Activated CD8-positive, alpha-beta memory T cell treated with anti-CD3 and anti-CD28 coated beads, Interleukin-2, amount 10 ng/mL, durations not matched to agents 7 days and 5 days (primary cell): ENCODE data around the gene TSPAN18. TPM values are rescaled to one million over a fixed set of nuclear protein-coding genes. Genes with fewer than 3 reads are reported as not detected.

ENCODE experiments used
- ATAC-seq: fragments of 150-1000 bp; cut with Tn5 transposase; one replicate; pipeline ENCODE4 v1.10.0; 2021; ENCODE audit warnings: moderate library complexity
- CTCF ChIA-PET: fragments of 350-600 bp; sonication (Branson Sonifier 250); formaldehyde crosslinking; loops from one replicate; lab custom pipeline; 2021; ENCODE audit warnings: antibody characterized with exemption; lab: Charles Lee
- DNase-seq: peaks from one replicate; pipeline ENCODE4 v3.0.0-alpha.2; 2020
- H3K27ac Mint-ChIP-seq: one replicate; pipeline ENCODE4 v1.8.0; 2021; ENCODE audit warnings: mild to moderate bottlenecking, mixed read lengths
- H3K27me3 Mint-ChIP-seq: one replicate; pipeline ENCODE4 v1.8.0; 2021; ENCODE audit warnings: mixed read lengths
- H3K36me3 Mint-ChIP-seq: one replicate; pipeline ENCODE4 v1.8.0; 2021; ENCODE audit warnings: mild to moderate bottlenecking, mixed read lengths
- H3K4me1 Mint-ChIP-seq: one replicate; pipeline ENCODE4 v1.8.0; 2021; ENCODE audit warnings: mixed read lengths
- H3K4me3 Mint-ChIP-seq: one replicate; pipeline ENCODE4 v1.8.0; 2021; ENCODE audit warnings: mild to moderate bottlenecking, moderate library complexity, mixed read lengths
- H3K9me3 Mint-ChIP-seq: one replicate; pipeline ENCODE4 v1.8.0; 2022; ENCODE audit warnings: low read depth, mixed read lengths
- total RNA-seq, 2 experiments: library from RNA; stranded (reverse); gene quantifications; one replicate each; pipeline ENCODE4 v1.2.3, GENCODE V29; 2021

TSPAN18 gene
- total RNA-seq, 2 experiments from 2014 or later, result 3.8 to 6.1 TPM

DNA sequence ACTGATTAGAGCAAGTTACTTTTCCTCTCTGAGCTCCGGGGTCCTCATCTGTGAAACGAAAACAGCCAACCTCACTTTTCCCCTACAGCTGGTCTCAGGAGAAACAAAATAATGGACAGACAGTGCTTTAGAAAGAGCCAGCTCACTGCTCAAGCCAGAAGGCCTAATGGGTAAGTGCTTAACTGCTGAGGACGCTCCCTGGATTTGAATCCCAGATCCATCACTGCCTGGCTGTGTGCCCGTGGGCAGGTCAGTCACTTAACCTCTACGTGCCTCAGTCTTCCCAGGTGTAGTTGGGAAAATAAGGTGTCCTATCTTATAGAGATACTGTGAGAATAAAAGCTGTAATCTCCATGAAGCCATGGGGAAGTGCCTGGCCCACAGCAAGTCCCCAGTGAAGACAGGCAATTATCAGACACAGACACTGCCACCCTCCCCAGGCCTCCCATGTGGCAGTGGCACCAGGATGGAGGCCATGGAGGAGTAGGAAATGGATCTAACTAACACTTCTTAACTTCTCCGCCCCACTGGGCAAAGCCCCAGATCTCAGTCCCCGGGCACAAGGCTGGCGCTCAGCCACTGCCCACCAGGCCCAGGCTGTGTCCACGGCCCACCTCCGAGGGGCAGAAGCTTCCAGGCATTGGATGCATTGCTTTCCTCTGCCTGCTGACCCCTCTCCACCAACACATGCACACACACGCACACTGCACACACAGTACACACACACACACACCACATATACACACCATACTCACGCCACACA lies 214.7 kb downstream of the TSPAN18 start:
- no peaks in the 10 kb centered on the region for H3K36me3 Mint-ChIP-seq
- ATAC-seq (no peak), DNase-seq (no peak)
- CTCF ChIA-PET, result interaction anchor here (1.2 to 16.1 kb wide), 4 partner anchors 14 to 161 kb away, joined by 3 to 622 read pairs (median 8); no protein-coding TSS in a partner anchor
- no peaks in the 10 kb centered on the region for H3K27me3 Mint-ChIP-seq
- no peak overlapping the region for H3K4me3 Mint-ChIP-seq
- H3K9me3 Mint-ChIP-seq, result no peaks in the 10 kb centered on the region
- H3K4me1 Mint-ChIP-seq, result no peaks in the 10 kb centered on the region
- no peak overlapping the region for H3K27ac Mint-ChIP-seq

DNA sequence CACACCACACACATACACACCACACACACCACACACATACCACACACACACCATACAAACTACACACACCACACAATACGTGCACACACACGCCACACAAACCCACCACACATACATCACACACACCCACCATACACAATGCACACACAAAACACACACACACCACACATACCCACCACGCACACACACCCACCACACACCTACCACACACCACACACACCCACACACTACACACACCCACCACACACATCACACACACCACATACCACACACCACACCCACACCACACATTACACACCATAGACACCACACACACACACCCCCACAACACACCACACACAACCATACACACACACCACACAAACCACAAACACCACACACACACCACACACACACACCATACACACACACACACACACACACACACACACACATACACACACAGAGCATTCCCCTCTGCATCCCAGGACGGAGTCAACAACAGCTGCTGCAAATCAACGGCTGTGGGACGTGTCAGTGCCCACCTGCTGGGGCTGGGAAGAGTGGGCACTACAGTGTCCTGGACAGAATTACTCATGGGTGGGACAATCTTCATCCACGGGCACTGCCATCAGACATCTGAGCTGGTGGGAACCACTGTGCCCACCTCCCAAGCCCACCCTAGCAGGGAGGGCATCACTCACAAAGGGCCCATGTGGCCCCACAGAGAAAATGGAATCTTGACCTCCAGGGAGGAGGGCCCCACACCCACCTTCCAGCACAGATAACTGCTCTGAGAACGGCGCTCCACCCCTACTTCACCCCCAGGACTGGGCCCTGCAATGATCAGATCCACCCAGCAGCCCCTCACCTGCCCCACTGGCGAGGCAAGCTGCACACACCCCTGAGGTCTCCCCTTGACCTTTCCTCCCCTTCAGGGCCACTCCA lies 215.5 kb downstream of the TSPAN18 start:
- no peaks in the 10 kb centered on the region for H3K4me1 Mint-ChIP-seq
- H3K9me3 Mint-ChIP-seq, result no peaks in the 10 kb centered on the region

DNA sequence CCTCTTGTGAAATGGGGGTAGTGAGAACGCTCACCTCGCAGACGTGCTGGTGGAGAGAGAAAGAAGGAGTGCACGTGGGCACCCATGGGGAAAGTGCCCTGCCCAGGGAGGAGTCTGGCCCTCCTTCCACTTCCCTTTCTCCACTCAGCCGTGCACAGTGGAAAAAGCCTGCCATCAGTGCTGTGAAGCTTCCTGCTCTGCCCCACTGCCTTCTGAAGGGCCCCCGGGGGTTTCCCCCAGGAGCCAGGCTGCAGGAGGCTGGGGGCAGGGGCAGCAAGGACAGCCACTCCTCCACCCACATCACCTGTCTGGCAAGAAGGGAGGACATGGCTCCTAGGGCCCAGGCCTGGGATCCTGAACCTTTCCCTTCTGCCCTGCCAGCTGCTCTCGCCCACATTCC lies 216.4 kb downstream of the TSPAN18 start:
- Mint-ChIP-seq H3K27me3 (peaks cover 5% of the 10 kb centered on the region), H3K9me3 (no peaks in the 10 kb centered on the region), H3K4me3 (no peak overlapping the region), H3K4me1 (no peaks in the 10 kb centered on the region), H3K36me3 (no peaks in the 10 kb centered on the region), H3K27ac (no peak overlapping the region)
- CTCF ChIA-PET, result interaction anchor here (16.1 kb wide), 1 partner anchor 160 kb away, joined by 622 read pairs; no protein-coding TSS in a partner anchor
- ATAC-seq, result peak; percentile 52
- no peak for DNase-seq

More for the DNA sequence above, 215.5 kb downstream of the TSPAN18 start:
- Mint-ChIP-seq H3K36me3 (no peaks in the 10 kb centered on the region), H3K27me3 (no peaks in the 10 kb centered on the region), H3K4me3 (no peak overlapping the region), H3K27ac (peak overlapping the region; percentile 28)
- no peak for ATAC-seq
- CTCF ChIA-PET, result interaction anchor here (1.2 to 16.1 kb wide), 2 partner anchors 138 to 160 kb away, joined by 4 to 622 read pairs; no protein-coding TSS in a partner anchor
- no peak for DNase-seq

DNA sequence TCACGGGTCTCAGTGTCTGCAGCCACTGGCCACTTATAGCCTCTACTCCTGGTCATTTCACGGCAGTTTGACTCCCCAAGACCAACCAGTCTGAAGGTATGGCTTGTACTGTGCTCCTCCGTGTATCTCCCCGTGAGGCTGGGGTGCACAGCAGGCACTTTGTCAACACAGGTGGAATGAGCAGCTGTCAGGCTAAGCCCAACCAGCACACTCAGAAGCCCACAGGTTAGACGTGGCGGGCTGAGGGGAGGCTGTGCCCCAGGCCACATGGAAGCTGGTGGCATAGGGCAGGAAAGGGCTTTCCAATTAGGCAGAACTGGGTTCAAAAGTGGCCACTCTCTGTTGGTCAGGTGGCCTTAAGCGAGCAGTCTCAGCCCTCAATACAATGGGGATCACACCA lies 216.9 kb downstream of the TSPAN18 start:
- no peaks in the 10 kb centered on the region for H3K4me1 Mint-ChIP-seq
- no peak for ATAC-seq
- peaks cover 11% of the 10 kb centered on the region for H3K27me3 Mint-ChIP-seq
- CTCF ChIA-PET, result interaction anchor here (16.1 kb wide), 1 partner anchor 159 kb away, joined by 622 read pairs; no protein-coding TSS in a partner anchor
- no peak overlapping the region for H3K27ac Mint-ChIP-seq
- H3K9me3 Mint-ChIP-seq, result no peaks in the 10 kb centered on the region
- H3K36me3 Mint-ChIP-seq, result no peaks in the 10 kb centered on the region
- no peak for DNase-seq
- no peak overlapping the region for H3K4me3 Mint-ChIP-seq

DNA sequence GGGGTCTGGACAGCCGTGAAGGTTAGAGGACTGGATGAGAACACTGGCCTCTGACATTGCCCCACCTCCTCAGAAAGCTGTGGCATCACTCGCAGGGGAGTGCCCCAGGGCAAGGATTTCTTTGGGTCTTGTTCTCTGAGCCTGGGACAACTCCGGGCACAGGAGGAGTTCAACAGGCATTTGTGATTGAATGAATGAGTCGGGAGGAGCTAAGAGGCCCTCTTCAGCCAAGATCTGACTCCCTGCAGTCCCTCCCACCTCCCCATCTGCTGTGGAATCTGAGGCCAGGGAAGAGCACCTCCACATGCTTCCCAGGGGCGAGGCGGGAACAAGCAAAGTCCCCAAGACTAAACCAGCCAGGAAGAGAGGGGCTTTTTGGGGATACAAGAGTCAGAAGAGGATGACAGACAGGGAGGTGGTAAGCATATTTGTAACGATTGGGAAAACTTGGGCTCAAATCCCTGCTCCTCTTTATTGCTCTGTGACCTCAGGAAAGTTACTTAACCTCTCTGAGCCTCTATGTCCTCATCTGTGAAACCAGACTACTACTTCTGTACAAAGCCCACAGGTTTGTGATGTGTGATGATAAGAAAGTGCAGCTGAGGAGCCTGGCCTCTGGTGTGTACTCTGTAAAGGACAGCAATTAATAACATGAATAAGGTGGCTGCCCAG lies 217.6 kb downstream of the TSPAN18 start:
- no peaks in the 10 kb centered on the region for H3K9me3 Mint-ChIP-seq
- peaks cover 17% of the 10 kb centered on the region for H3K27me3 Mint-ChIP-seq
- peaks cover 3% of the 10 kb centered on the region for H3K4me1 Mint-ChIP-seq
- ATAC-seq (no peak), DNase-seq (no peak)
- CTCF ChIA-PET, result interaction anchor here (1.5 to 16.1 kb wide), 3 partner anchors 8 to 158 kb away, joined by 6 to 622 read pairs (median 23); no protein-coding TSS in a partner anchor
- no peaks in the 10 kb centered on the region for H3K36me3 Mint-ChIP-seq
- H3K4me3 Mint-ChIP-seq, result no peak overlapping the region
- H3K27ac Mint-ChIP-seq, result no peak overlapping the region

DNA sequence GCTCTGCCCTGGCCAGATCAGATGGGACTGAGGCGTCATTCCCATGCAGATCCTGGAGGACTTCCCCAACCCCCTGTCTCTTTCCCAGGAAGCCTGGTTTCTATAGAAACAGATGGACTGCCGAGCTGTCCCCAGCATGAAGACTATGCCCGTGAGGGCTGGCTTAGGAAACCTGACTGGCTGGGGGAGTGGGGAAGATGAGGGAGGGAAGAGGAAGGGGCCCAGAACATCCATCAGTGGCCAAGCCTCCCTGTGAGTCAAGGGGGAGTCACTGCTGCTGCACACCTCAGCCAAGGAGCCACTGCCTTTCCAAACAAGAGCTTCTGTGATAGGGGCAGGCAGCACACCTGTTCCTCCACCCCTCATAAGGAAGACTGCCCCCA lies 218.1 kb downstream of the TSPAN18 start:
- Mint-ChIP-seq H3K9me3 (no peaks in the 10 kb centered on the region), H3K27me3 (peaks cover 18% of the 10 kb centered on the region), H3K27ac (no peak overlapping the region), H3K4me3 (no peak overlapping the region), H3K36me3 (no peaks in the 10 kb centered on the region), H3K4me1 (peaks cover 3% of the 10 kb centered on the region)
- no peak for ATAC-seq
- CTCF ChIA-PET, result interaction anchor here (1.5 to 16.1 kb wide), 3 partner anchors 8 to 158 kb away, joined by 6 to 622 read pairs (median 23); no protein-coding TSS in a partner anchor
- DNase-seq, result no peak

DNA sequence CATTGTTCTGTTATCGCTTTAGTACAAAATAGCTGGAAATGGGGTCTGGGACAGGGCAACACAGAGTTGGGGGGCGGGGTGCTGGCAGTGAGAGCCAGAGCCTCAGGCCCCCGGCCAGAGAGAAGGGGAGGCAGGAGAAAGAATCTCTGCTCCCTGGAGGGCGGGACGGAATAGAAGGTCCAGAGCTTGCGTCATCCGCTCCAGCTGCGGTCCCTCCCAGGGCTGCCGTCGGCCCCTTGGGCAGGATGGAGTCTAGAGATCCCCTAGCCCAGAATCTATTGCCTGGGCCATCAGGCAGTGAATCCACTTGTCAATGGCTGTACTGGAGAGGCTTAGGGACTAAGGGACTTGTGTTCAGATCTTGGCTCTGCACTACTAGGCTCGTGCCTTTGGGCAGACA lies 218.9 kb downstream of the TSPAN18 start:
- ATAC-seq (no peak), DNase-seq (no peak)
- no peaks in the 10 kb centered on the region for H3K36me3 Mint-ChIP-seq
- H3K27me3 Mint-ChIP-seq, result peaks cover 18% of the 10 kb centered on the region
- H3K9me3 Mint-ChIP-seq, result no peaks in the 10 kb centered on the region
- H3K27ac Mint-ChIP-seq, result no peak overlapping the region
- H3K4me3 Mint-ChIP-seq, result no peak overlapping the region
- CTCF ChIA-PET, result interaction anchor here (0.9 to 16.1 kb wide), 3 partner anchors 8 to 157 kb away, joined by 3 to 622 read pairs (median 23); no protein-coding TSS in a partner anchor
- H3K4me1 Mint-ChIP-seq, result peaks cover 3% of the 10 kb centered on the region

DNA sequence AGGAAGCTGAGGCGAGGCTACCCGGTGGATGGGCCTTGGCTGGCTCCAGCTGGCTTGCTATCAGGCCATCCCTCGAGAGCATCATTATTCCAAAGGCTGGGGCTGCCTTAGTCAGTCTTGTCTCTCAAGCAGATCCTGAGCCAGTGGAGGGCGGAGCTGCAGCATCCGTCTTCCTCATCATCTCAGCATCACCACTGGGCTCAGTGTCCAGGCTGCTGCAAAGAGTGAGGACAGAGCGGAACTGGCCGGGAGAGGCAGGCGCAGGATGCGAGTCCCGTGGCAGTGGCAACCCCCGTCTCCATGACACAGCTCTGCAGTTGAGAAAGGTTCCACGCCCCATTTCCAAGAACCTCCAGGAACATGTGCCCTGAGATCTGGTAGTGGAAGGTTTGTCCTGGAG lies 219.5 kb downstream of the TSPAN18 start:
- no peaks in the 10 kb centered on the region for H3K9me3 Mint-ChIP-seq
- H3K27ac Mint-ChIP-seq, result no peak overlapping the region
- peaks cover 5% of the 10 kb centered on the region for H3K4me1 Mint-ChIP-seq
- H3K4me3 Mint-ChIP-seq, result no peak overlapping the region
- H3K36me3 Mint-ChIP-seq, result no peaks in the 10 kb centered on the region
- peaks cover 21% of the 10 kb centered on the region for H3K27me3 Mint-ChIP-seq
- no peak for ATAC-seq
- CTCF ChIA-PET, result interaction anchor here (0.7 to 16.1 kb wide), 4 partner anchors 9 to 156 kb away, joined by 3 to 622 read pairs (median 14); no protein-coding TSS in a partner anchor
- no peak for DNase-seq

DNA sequence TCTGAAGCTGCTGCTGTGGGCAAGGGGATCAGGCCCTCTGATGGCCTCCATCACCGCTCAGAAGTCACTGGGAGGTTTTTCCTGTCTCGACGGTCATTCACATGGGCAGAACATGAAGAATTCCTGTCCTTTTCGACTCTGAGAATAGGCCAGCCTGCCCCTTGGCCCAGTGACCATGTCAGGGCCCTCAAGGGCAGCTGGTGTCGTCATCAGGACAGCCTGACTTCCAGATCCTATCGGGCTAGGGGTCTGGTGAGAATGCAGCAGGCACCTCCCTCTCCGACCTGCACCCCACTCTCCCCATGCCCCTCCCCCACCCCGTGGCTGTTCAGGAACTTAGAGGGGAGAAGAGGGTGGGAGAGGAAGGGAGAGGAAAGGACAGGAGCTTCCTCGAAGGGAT lies 220.4 kb downstream of the TSPAN18 start:
- Mint-ChIP-seq H3K4me1 (peaks cover 7% of the 10 kb centered on the region), H3K4me3 (no peak overlapping the region), H3K27ac (no peak overlapping the region), H3K27me3 (peaks cover 24% of the 10 kb centered on the region), H3K36me3 (no peaks in the 10 kb centered on the region), H3K9me3 (no peaks in the 10 kb centered on the region)
- ATAC-seq (no peak), DNase-seq (no peak)
- CTCF ChIA-PET, result interaction anchor here (1.7 to 16.1 kb wide), 3 partner anchors 11 to 156 kb away, joined by 4 to 622 read pairs (median 23); no protein-coding TSS in a partner anchor

DNA sequence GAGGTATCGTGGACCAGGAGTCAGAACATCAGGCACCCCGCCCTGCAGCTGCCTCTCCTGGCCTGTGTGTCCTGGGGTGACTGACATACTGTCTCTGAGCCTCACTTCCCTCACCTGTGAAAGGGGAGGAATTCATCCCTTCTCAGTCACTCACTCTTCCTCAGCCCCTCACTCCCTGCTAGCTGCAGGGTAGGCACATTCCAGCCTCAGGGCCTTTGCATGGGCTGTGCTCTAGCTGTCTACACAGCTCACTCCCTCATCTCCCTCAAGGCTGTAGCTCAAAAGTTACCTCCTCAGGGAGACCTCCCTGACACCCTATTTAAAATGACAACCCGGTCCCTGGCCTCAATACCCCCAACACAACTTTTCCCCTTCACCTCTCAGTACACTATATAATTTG lies 221.4 kb downstream of the TSPAN18 start:
- DNase-seq (no peak), ATAC-seq (no peak)
- no peak overlapping the region for H3K27ac Mint-ChIP-seq
- no peaks in the 10 kb centered on the region for H3K9me3 Mint-ChIP-seq
- no peaks in the 10 kb centered on the region for H3K36me3 Mint-ChIP-seq
- CTCF ChIA-PET, result interaction anchor here (1.0 to 16.1 kb wide), 7 partner anchors 8 to 155 kb away, joined by 3 to 622 read pairs (median 4); no protein-coding TSS in a partner anchor
- H3K4me1 Mint-ChIP-seq, result peaks cover 7% of the 10 kb centered on the region
- peaks cover 24% of the 10 kb centered on the region for H3K27me3 Mint-ChIP-seq
- H3K4me3 Mint-ChIP-seq, result no peak overlapping the region

DNA sequence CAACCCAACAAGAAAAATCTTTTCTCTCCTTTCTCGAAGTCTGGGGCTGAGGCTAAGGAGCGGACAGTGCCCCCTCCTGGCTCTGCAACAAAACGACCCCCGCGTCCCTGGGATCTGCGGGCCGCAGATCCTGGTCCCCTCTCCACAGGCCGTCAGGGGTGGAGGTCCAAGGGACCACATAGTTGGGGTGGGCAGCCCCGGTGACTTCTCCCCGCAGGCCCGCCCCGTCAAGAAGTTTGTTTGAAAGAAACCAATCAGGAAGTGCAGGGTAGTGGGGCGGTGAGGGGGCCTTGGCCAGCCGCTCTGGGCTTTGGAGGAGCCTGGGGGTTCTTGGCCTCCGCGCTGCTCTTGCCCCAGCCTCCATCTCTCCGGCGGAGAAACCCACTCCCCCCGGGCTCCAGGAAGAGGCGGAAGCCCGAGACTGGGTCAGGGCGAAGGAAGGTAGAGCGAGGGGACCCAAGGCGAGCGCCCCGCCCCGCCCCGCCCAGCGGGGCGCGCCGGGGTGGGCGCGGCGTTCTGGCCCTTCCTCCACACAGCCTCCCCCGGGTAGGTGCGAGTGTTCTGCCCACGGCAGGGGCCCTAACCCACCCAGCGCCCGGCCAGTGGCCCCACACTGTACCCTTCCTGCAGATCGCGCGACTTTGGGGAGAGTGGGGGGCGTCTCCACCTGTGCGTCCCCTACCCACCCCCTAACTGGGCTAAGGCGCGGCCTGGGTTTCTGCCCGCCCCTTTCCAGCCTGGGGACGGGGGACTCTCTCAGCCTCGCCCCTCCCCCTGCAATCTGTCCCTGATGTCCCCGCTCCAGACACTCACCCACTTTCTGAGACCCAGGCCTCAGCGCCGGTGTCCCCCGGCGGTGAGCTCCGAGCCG lies 222.6 kb downstream of the TSPAN18 start:
- CTCF ChIA-PET, result interaction anchor here (1.0 to 16.1 kb wide), 10 partner anchors 9 to 159 kb away, joined by 3 to 622 read pairs (median 5); no protein-coding TSS in a partner anchor
- H3K4me1 Mint-ChIP-seq, result peaks cover 7% of the 10 kb centered on the region
- no peaks in the 10 kb centered on the region for H3K9me3 Mint-ChIP-seq
- peak; percentile 25 for ATAC-seq
- peaks cover 24% of the 10 kb centered on the region for H3K27me3 Mint-ChIP-seq
- H3K27ac Mint-ChIP-seq, result no peak overlapping the region
- no peak for DNase-seq
- peak overlapping the region; percentile 30 for H3K4me3 Mint-ChIP-seq
- H3K36me3 Mint-ChIP-seq, result no peaks in the 10 kb centered on the region
